ENCODE measurements around the gene PORCN. TPM values are rescaled to one million over a fixed set of nuclear protein-coding genes. Genes with fewer than 3 reads are reported as not detected.

The PORCN gene
- 1 to 10 TPM; 4.8 to 9.2 (median 5.6) TPM for polyA plus RNA-seq

GRCh38 chrX:48508400-48509244 lies at the start of gene PORCN:
Gene PORCN (plus strand): TSS chrX:48508992. CDS start chrX:48509821, 829 bp downstream.
- WGBS, 3 donors: 0 to 29% (median 1%) methylated on average over 25 to 59 of the region's 65 CpGs
- H3K27ac ChIP-seq (ENCODE audit: low read depth, low read length): no peak within 1 kb of the TSS

DNA sequence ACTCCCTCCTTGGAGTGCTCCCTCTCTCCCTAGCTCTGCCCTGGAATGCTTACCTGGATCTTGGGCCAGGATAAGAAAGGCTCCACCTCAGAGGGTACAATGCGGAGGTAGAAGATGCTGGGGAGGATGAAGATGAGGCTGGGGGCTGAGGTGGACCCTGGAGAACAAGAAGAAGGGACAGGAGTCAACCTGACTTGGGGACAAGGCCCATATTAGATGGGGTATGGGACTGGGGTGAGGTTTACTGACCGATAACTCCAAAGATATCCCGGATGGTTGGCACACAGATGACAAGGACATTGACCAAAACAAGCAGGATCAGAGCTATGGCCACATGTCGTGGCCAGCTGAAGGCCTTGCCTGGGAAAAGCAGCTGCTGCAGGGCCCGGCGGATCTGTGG lies 49.3 kb upstream of the PORCN start:
- WGBS, 3 donors: 75 to 97% (median 85%) methylated on average over 3 to 6 of the region's 6 CpGs
- H3K27ac ChIP-seq (ENCODE audit: low read depth, low read length): no peak overlapping the region

GRCh38 chrX:48460031-48460430 lies 48.8 kb upstream of the PORCN start:
- H3K27ac ChIP-seq (ENCODE audit: low read depth, low read length): no peak overlapping the region
- WGBS, 3 donors: 80 to 100% (median 96%) methylated on average over 2 to 3 of the region's 3 CpGs

DNA sequence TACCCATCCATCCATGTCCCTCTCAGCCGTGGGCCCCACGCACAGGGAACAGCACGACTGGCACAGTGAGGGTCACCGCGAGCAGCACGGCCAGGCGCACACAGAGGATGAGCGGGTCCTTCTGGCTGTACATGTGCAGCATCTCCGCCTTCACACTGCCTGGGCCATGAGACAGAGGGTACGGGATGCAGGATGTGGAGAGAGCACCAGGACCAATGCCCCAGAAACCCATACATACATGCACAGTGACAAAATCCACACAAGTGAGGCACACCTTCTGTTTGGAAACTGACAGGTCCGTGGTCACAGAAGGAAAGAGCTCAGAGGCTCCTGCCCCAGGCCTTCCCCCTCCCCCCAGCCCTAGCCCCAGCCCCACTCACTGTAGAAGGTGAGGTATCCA lies 48.2 kb upstream of the PORCN start:
- no peak overlapping the region for H3K27ac ChIP-seq (ENCODE audit: low read depth, low read length)
- 84 to 96% (median 94%) methylated on average over 8 to 11 of the region's 11 CpGs for WGBS, 3 donors

GRCh38 chrX:48461830-48462229 lies 47.0 kb upstream of the PORCN start:
- H3K27ac ChIP-seq (ENCODE audit: low read depth, low read length): no peak overlapping the region
- 70 to 72% (median 71%) methylated on average over 6 of the region's 6 CpGs for WGBS, 3 donors

GRCh38 chrX:48465336-48465933 lies 43.4 kb upstream of the PORCN start:
- no peak overlapping the region for H3K27ac ChIP-seq (ENCODE audit: low read depth, low read length)
- 44 to 66% (median 65%) methylated on average over 10 of the region's 10 CpGs for WGBS, 3 donors

DNA sequence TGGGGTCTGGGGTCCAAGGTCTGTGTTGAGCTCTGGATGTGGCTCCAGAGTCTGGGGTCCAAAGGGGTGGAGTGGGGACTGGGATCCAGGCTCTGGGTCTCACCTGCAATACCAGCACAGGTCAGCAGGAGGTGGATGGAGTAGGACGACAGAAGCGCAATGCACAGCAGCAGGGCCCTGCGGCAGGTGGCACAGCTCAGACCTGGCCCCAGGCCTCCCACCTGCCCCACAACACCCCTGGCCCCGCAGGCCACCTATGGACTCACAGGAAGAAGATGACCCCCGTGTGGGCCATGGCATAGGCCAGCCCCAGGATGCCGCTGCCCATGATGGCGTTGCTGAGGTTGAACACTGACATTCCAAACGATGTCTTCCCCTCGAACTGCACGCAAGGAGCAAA lies 42.1 kb upstream of the PORCN start:
- no peak overlapping the region for H3K27ac ChIP-seq (ENCODE audit: low read depth, low read length)
- 53 to 96% (median 89%) methylated on average over 6 to 10 of the region's 10 CpGs for WGBS, 3 donors

- 32 to 68% (median 59%) methylated on average over 4 to 10 of the region's 10 CpGs for WGBS, 3 donors
- no peak overlapping the region for H3K27ac ChIP-seq (ENCODE audit: low read depth, low read length)
Measured at GRCh38 chrX:48467281-48467761, 41.5 kb upstream of the PORCN start.

- no peak overlapping the region for H3K27ac ChIP-seq (ENCODE audit: low read depth, low read length)
- WGBS, 3 donors: 2 to 31% (median 8%) methylated on average over 9 to 18 of the region's 18 CpGs
Measured at GRCh38 chrX:48468247-48468671, 40.5 kb upstream of the PORCN start.

DNA sequence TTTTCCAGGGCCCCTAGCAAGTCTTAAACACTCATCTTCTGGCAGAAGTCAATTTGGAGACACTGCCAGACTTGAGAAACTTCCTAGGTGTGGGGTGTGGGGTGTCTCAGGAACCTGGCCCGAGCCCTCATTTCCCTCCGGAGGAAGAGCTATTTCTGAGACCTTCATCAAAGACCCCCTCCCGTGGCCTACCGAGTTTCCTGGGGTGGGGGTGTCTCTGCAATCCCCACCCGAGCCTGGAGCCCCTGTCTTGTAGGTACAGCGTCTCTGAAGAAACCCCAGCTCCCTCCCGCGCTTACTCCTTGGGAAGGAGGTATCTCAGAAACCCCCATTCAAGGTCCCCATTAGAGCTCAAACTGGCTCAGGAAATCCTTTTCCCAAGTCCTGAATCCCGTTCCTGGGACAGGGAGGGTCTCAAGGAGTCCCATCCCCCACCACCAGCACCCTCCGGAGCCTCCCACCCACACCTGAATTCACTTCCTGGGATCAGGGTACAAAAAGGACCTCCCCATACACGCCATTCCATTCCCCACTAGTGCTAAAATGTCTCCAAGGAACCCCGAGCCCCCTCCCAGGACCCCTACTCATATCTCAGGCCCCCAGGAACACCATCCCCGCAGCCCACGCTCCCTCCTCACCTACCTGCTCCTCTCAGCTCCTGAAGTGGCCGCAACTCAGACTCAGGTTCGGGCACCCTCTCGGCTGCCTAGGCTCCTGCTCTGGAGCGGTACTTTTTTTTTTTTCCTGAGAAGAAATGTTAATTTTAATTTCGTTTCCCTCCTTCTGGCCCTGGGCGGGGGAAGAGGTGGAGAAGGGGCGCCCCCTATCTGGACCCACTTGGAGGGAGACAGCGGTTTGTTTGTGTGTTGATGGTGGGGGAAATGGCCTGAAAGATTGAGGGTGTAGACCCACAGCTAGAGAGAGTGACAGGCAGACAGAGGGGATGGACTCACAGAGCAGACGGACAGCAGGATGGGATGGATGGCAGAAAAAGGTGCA lies 39.8 kb upstream of the PORCN start:
- no peak overlapping the region for H3K27ac ChIP-seq (ENCODE audit: low read depth, low read length)
- WGBS, 3 donors: 16 to 40% (median 20%) methylated on average over 22 to 23 of the region's 23 CpGs

DNA sequence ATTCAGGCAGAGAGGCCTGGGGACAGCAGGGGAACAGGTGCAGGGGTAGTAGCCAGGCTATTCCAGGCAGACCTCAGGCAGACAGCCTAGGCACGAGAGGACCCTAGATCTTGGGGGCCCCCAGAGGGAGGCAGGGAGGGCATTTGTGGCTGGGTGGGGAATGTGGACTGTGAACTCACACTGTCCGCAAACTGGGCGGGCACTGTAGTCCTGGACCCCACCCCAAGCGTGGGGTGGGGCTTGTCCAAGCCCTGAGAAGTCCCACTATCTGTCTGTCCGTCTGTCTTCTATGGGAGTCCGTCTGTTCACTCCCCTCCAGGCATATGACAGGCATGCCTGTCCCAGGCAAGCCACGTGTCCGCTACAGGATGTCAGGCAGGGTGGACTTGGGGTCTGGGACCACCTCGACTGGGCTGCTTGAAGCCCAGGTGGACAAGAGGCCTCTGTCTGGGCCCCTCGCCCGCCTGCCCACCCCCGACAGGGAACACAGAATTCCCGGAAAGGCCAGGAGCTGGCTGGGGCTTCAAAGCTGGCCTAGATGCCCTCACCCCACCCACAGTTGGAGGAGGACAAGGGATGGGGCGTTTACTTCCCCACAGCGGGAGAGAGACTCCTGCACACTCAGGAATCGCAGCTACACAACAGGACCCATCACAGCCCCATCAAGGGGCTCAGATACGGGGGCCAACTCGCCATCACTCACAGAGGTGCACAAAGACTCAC lies 38.5 kb upstream of the PORCN start, which contains the start of gene SLC38A5:
TSS of gene SLC38A5 (minus strand) at position 151 of the 723 bp plus-strand sequence. CDS start 2,336 bp downstream, outside the sequence.
- H3K27ac ChIP-seq (ENCODE audit: low read depth, low read length): no peak within 1 kb of the TSS
- 76 to 82% (median 79%) methylated on average over 17 to 18 of the region's 18 CpGs for WGBS, 3 donors

- no peak overlapping the region for H3K27ac ChIP-seq (ENCODE audit: low read depth, low read length)
- WGBS, 3 donors: 60 to 93% (median 86%) methylated on average over 9 of the region's 9 CpGs
Measured at GRCh38 chrX:48470833-48471118, 38.0 kb upstream of the PORCN start.

DNA sequence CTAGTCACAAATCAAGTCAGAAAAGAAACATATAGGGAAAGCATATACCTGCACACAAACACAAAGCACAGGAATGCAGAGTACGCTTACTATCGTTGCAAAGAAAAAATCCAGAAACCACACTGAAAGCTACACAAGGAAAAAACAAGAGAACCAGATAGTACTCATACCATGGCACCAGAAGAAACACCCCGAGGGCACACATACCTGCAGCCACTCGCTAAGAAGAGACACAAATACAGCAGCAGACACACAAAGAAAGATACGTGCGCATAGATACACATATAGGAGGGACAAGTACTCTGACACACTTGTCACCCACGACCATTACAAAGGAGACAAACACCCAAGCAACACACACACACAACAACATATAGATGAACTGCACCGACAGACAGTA lies 37.3 kb upstream of the PORCN start:
- no peak overlapping the region for H3K27ac ChIP-seq (ENCODE audit: low read depth, low read length)
- 73 to 94% (median 87%) methylated on average over 7 to 8 of the region's 8 CpGs for WGBS, 3 donors

DNA sequence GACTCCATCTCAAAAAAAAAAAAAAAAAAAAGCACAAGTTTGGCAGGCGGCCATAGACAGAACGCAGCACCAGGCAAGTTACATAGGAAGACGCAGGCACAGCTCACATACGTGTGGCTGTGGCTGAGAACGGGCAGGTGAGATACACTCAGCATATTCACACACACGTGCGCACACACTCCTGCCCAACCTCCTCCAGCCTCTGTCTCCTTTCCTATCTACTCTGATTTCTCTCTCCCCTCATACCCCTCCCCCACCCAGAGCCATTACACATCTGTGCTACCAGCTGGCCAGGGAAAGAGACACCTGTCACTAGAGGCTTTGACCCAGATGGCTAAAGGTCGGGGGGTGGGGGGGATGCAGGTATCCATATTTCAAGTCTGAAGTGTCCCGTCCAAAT lies 36.6 kb upstream of the PORCN start:
- no peak overlapping the region for H3K27ac ChIP-seq (ENCODE audit: low read depth, low read length)
- 29 to 84% (median 81%) methylated on average over 7 to 9 of the region's 9 CpGs for WGBS, 3 donors

- WGBS, 3 donors: 28 to 67% (median 63%) methylated on average over 11 to 12 of the region's 12 CpGs
- no peak overlapping the region for H3K27ac ChIP-seq (ENCODE audit: low read depth, low read length)
Measured at GRCh38 chrX:48472851-48473703, 35.7 kb upstream of the PORCN start.

- H3K27ac ChIP-seq (ENCODE audit: low read depth, low read length): no peak overlapping the region
- 56 to 63% (median 57%) methylated on average over 5 to 9 of the region's 9 CpGs for WGBS, 3 donors
Measured at GRCh38 chrX:48473704-48473990, 35.1 kb upstream of the PORCN start.

- whole genome bisulfite sequencing, 3 donors: 54 to 74% (median 68%) methylated on average over 7 to 10 of the region's 10 CpGs
- no peak overlapping the region for H3K27ac ChIP-seq (ENCODE audit: low read depth, low read length)
Measured at GRCh38 chrX:48474127-48474526, 34.7 kb upstream of the PORCN start.
